H1 (cell line): ENCODE results near the gene WIPF3. TPM values are rescaled to one million over a fixed set of nuclear protein-coding genes. Genes with fewer than 3 reads are reported as not detected.

Source experiments
- CTCF ChIA-PET: fragments of 300-600 bp; sonication (Branson Sonifier 250); formaldehyde crosslinking; loops from one replicate; lab custom pipeline; 2021; ENCODE audit not compliant: partially characterized antibody; lab: Charles Lee
- POLR2A ChIA-PET: fragments of 300-600 bp; sonication (Branson Sonifier 250); formaldehyde crosslinking; loops from one replicate; lab custom pipeline; 2021; ENCODE audit warnings: inconsistent platforms; ENCODE audit not compliant: partially characterized antibody; lab: Charles Lee
- DNase-seq, 2 experiments: peaks; one replicate each; pipeline versions ENCODE4 v3.0.0 to v3.0.0-alpha.2; 2010 to 2022; ENCODE audit warnings: low spot score in 2 of 2, low read depth in 1 of 2, mixed read lengths in 1 of 2
- FAIRE-seq: peaks from 2 replicates; lab custom pipeline; 2011; peaks lifted over from hg19 to GRCh38; lab: Jason Lieb, UNC
- H2AFZ ChIP-seq: 2 replicates; pipeline ENCODE4 v1.8.1; 2012; ENCODE audit warnings: low read length, inconsistent platforms
- H2AK5ac ChIP-seq: 2 replicates; pipeline ENCODE4 v1.6.1; 2013; ENCODE audit warnings: low read depth, low read length
- H2BK120ac ChIP-seq: replicated peaks from 2 replicates; pipeline ENCODE3; 2013; ENCODE audit warnings: low read depth, low read length, inconsistent platforms
- H2BK12ac ChIP-seq: 2 replicates; pipeline ENCODE4 v1.6.1; 2013; ENCODE audit warnings: low read depth, low read length
- H2BK15ac ChIP-seq: 2 replicates; pipeline ENCODE4 v1.6.1; 2013; ENCODE audit warnings: low read length
- H2BK20ac ChIP-seq: 2 replicates; pipeline ENCODE4 v1.6.1; 2013; ENCODE audit warnings: low read length
- H2BK5ac ChIP-seq: 2 replicates; pipeline ENCODE4 v1.6.1; 2013; ENCODE audit warnings: low read depth, low read length
- H3K14ac ChIP-seq: 2 replicates; pipeline ENCODE4 v1.6.1; 2013; ENCODE audit warnings: inconsistent platforms; ENCODE audit not compliant: insufficient read length
- H3K18ac ChIP-seq: 2 replicates; pipeline ENCODE4 v1.6.1; 2013; ENCODE audit warnings: low read length; ENCODE audit errors: extremely low read depth
- H3K23ac ChIP-seq: 2 replicates; pipeline ENCODE4 v1.6.1; 2013; ENCODE audit warnings: inconsistent platforms; ENCODE audit not compliant: insufficient read length
- H3K23me2 ChIP-seq: 2 replicates; pipeline ENCODE4 v1.6.1; 2013; ENCODE audit warnings: low read depth, low read length
- H3K27ac ChIP-seq: 2 replicates; pipeline ENCODE4 v1.6.1; 2011; ENCODE audit warnings: low read depth, low read length, inconsistent platforms
- H3K27me3 ChIP-seq, 4 experiments: replicated peaks in 1 of 4; 1 replicate in 1 of 4; 2 replicates in 3 of 4; pipeline versions ENCODE4 v1.6.1 to v1.8.1; 2011 to 2013; ENCODE audit warnings: low read length in 3 of 4, mild to moderate bottlenecking in 3 of 4, inconsistent platforms in 2 of 4, mixed read lengths in 2 of 4, moderate library complexity in 1 of 4; ENCODE audit not compliant: control insufficient read depth in 3 of 4, insufficient read depth in 3 of 4; ENCODE audit errors: extremely low read depth in 1 of 4
- H3K36me3 ChIP-seq, 4 experiments: 2 replicates each; pipeline versions ENCODE4 v1.6.1 to v1.8.1; 2011 to 2013; ENCODE audit warnings: mild to moderate bottlenecking in 4 of 4, low read length in 3 of 4, moderate library complexity in 2 of 4, control low read depth in 1 of 4, inconsistent platforms in 1 of 4; ENCODE audit not compliant: insufficient read depth in 4 of 4, control insufficient read depth in 2 of 4
- H3K4ac ChIP-seq: replicated peaks from 2 replicates; pipeline ENCODE3; 2013; ENCODE audit warnings: low read length, low read depth, mixed read lengths, inconsistent platforms; ENCODE audit not compliant: insufficient read length
- H3K4me1 ChIP-seq, 4 experiments: replicated peaks in 1 of 4; 1 replicate in 1 of 4; 2 replicates in 3 of 4; pipeline versions ENCODE4 v1.6.1 to v1.8.1; 2011 to 2013; ENCODE audit warnings: low read length in 3 of 4, inconsistent platforms in 2 of 4, mixed read lengths in 1 of 4; ENCODE audit not compliant: insufficient read depth in 4 of 4, control insufficient read depth in 3 of 4
- H3K4me2 ChIP-seq, 2 experiments: 2 replicates each; pipeline versions ENCODE4 v1.6.1 to v1.8.1; 2011 to 2013; ENCODE audit warnings: low read depth in 2 of 2, low read length in 2 of 2, control low read depth in 1 of 2, inconsistent platforms in 1 of 2, mild to moderate bottlenecking in 1 of 2; ENCODE audit not compliant: insufficient read depth in 1 of 2
- H3K4me3 ChIP-seq, 4 experiments: fragments of 200-600, 300-600 bp in 1 of 4; sonication (generic), shearing (Covaris generic), sonication (Bioruptor Twin) in 1 of 4; 2 replicates each; pipeline versions ENCODE4 v1.5.1 to v1.8.1; 2011 to 2016; ENCODE audit warnings: low read length in 4 of 4, low read depth in 3 of 4, control low read depth in 2 of 4, inconsistent platforms in 2 of 4, mild to moderate bottlenecking in 2 of 4, mixed read lengths in 1 of 4, moderate library complexity in 1 of 4; ENCODE audit not compliant: insufficient read depth in 2 of 4; ENCODE audit errors: extremely low read depth in 1 of 4
- H3K56ac ChIP-seq: replicated peaks from 2 replicates; pipeline ENCODE3; 2013; ENCODE audit warnings: low read depth, mild to moderate bottlenecking, mixed read lengths, low read length, inconsistent platforms; ENCODE audit not compliant: insufficient read length
- H3K79me1 ChIP-seq: 2 replicates; pipeline ENCODE4 v1.6.1; 2013; ENCODE audit warnings: low read depth, low read length, control low read depth
- H3K79me2 ChIP-seq, 2 experiments: 2 replicates each; pipeline versions ENCODE4 v1.6.1 to v1.8.1; 2012 to 2013; ENCODE audit warnings: low read length in 2 of 2, mild to moderate bottlenecking in 2 of 2, inconsistent platforms in 1 of 2; ENCODE audit not compliant: insufficient read depth in 2 of 2, control insufficient read depth in 1 of 2
- H3K9ac ChIP-seq, 4 experiments: replicated peaks in 1 of 4; 1 replicate in 1 of 4; 2 replicates in 3 of 4; pipeline versions ENCODE4 v1.6.1 to v1.8.1; 2011 to 2013; ENCODE audit warnings: low read depth in 3 of 4, low read length in 3 of 4, control low read depth in 2 of 4, mild to moderate bottlenecking in 2 of 4, moderate library complexity in 2 of 4, inconsistent platforms in 1 of 4; ENCODE audit errors: extremely low read depth in 1 of 4
- H3K9me3 ChIP-seq, 2 experiments: 2 replicates each; pipeline versions ENCODE4 v1.6.1 to v1.8.1; 2012 to 2013; ENCODE audit warnings: mild to moderate bottlenecking in 2 of 2, moderate library complexity in 2 of 2, control low read depth in 1 of 2, inconsistent platforms in 1 of 2, low read depth in 1 of 2, low read length in 1 of 2, mixed read lengths in 1 of 2; ENCODE audit not compliant: insufficient read depth in 2 of 2
- H4K20me1 ChIP-seq, 2 experiments: replicated peaks in 1 of 2; 2 replicates each; pipeline versions ENCODE3 to v1.8.1; 2011 to 2013; ENCODE audit warnings: inconsistent platforms in 2 of 2, low read length in 2 of 2, mild to moderate bottlenecking in 1 of 2; ENCODE audit not compliant: insufficient read depth in 2 of 2, control insufficient read depth in 1 of 2
- H4K5ac ChIP-seq: 2 replicates; pipeline ENCODE4 v1.6.1; 2013; ENCODE audit warnings: low read length, low read depth, mixed read lengths, inconsistent platforms; ENCODE audit not compliant: insufficient read length
- H4K8ac ChIP-seq: 2 replicates; pipeline ENCODE4 v1.8.0; 2013; ENCODE audit warnings: mild to moderate bottlenecking, moderate library complexity, low read length, inconsistent platforms; ENCODE audit not compliant: insufficient read depth; ENCODE audit errors: extremely low read depth
- H4K91ac ChIP-seq: replicated peaks from 2 replicates; pipeline ENCODE3; 2013; ENCODE audit warnings: low read length, mixed read lengths, inconsistent platforms; ENCODE audit not compliant: insufficient read length
- ATF2 ChIP-seq: IDR thresholded peaks from 2 replicates; pipeline ENCODE4 v1.6.1; 2012; ENCODE audit warnings: low read length, inconsistent platforms
- BRCA1 ChIP-seq: IDR thresholded peaks from 2 replicates; pipeline ENCODE4 v1.6.1; 2012; ENCODE audit warnings: low read depth, low read length, improper control_type of control experiment
- CEBPB ChIP-seq: IDR thresholded peaks from 2 replicates; pipeline ENCODE4 v1.6.1; 2012; ENCODE audit warnings: low read depth, low read length
- GTF2F1 ChIP-seq: IDR thresholded peaks from 2 replicates; pipeline ENCODE4 v1.6.1; 2012; ENCODE audit warnings: low read depth, low read length, improper control_type of control experiment, borderline replicate concordance
- HDAC2 ChIP-seq, 2 experiments: fragments of 300-600 bp in 1 of 2; sonication (generic) in 1 of 2; IDR thresholded peaks; 2 replicates each; pipeline ENCODE4 v1.6.1; 2011 to 2012; ENCODE audit warnings: low read depth in 2 of 2, low read length in 2 of 2, mild to moderate bottlenecking in 2 of 2, moderate library complexity in 2 of 2, borderline replicate concordance in 1 of 2, inconsistent platforms in 1 of 2
- HDAC6 ChIP-seq: IDR thresholded peaks from one replicate; pipeline ENCODE4 v1.7.1; 2012; ENCODE audit warnings: low read depth, mild to moderate bottlenecking, inconsistent platforms, low read length, moderate library complexity
- JUN ChIP-seq: IDR thresholded peaks from 2 replicates; pipeline ENCODE4 v1.6.1; 2011; ENCODE audit warnings: low read depth, mild to moderate bottlenecking, improper control_type of control experiment, low read length
- KDM1A ChIP-seq: fragments of 200-600, 300-600 bp; sonication (generic); IDR thresholded peaks from 2 replicates; pipeline ENCODE4 v1.7.1; 2016; ENCODE audit warnings: mild to moderate bottlenecking, low read length, borderline replicate concordance
- KDM4A ChIP-seq: IDR thresholded peaks from one replicate; pipeline ENCODE4 v1.7.1; 2012; ENCODE audit warnings: low read depth, mild to moderate bottlenecking, moderate library complexity, low read length, inconsistent platforms; ENCODE audit not compliant: severe bottlenecking
- KDM5A ChIP-seq: fragments of 200-600 bp; IDR thresholded peaks from 2 replicates; pipeline ENCODE4 v1.7.1; 2012; ENCODE audit warnings: mild to moderate bottlenecking, low read length, inconsistent platforms, mixed read lengths
- SP2 ChIP-seq: IDR thresholded peaks from 2 replicates; pipeline ENCODE4 v1.6.1; 2012; ENCODE audit warnings: mild to moderate bottlenecking, low read length, inconsistent platforms
- SP4 ChIP-seq: IDR thresholded peaks from 2 replicates; pipeline ENCODE4 v1.6.1; 2012; ENCODE audit warnings: low read length, inconsistent platforms
- TAF1 ChIP-seq: IDR thresholded peaks from 2 replicates; pipeline ENCODE4 v1.6.1; 2011; ENCODE audit warnings: mild to moderate bottlenecking, low read depth, low read length
- WGBS, 2 experiments: shearing (Covaris generic) in 1 of 2; methylation state at CpG; one replicate each; pipeline versions ENCODE4 v1.1.6 to v1.1.7; 2013 to 2015; ENCODE audit warnings: low lambda C conversion rate in 2 of 2, mixed read lengths in 2 of 2, inconsistent platforms in 1 of 2, low coverage in 1 of 2, missing lambda C conversion rate in 1 of 2; ENCODE audit not compliant: insufficient replicate concordance in 2 of 2, insufficient coverage in 1 of 2, insufficient read length in 1 of 2; ENCODE audit errors: extremely low coverage in 1 of 2, missing lambda C conversion rate in 1 of 2; 5-methylcytosine and 5-hydroxymethylcytosine counted together
- polyA plus RNA-seq, 7 experiments: library from polyadenylated mRNA; depleted of rRNA in 3 of 7; stranded (reverse) in 5 of 7; unstranded in 2 of 7; fragments of >200 nt in 5 of 7; fragments of 200-250 nt in 2 of 7; gene quantifications; 1 replicate in 5 of 7; 2 replicates in 1 of 7; 4 replicates in 1 of 7; pipeline versions ENCODE4 v1.2.1 to v1.2.3, GENCODE V29; 2011 to 2013; ENCODE audit warnings: missing spikeins in 2 of 7, mixed read lengths in 2 of 7
- total RNA-seq: library from RNA; stranded (reverse); fragmentation: NEBNext Ultra II Directional; extraction: Animal tissue kit (Norgen Biotek cat#: 25700); gene quantifications from 2 replicates; pipeline ENCODE4 v1.2.1, GENCODE V29; 2021

Gene WIPF3
- total and polyA plus RNA-seq, 2 of the 8 experiments (the other 6 are each of a cell fraction or from before 2014, with no cell fraction given): 5.0 to 12.1 TPM

GRCh38 chr7:29877196-29877595, 70.9 kb downstream of the WIPF3 start:
- no peak overlapping the region for H2BK12ac ChIP-seq
- peaks cover 0 to 4% (median under 1%) of the 10 kb centered on the region in 4 experiments; a peak in 5 of 7 replicates for H3K4me1 ChIP-seq
- no peak overlapping the region for H3K4ac ChIP-seq
- no peak for DNase-seq
- 89% methylated on average over 3 of the region's 3 CpGs; no CpG with 5 or more reads in 1 of the 2 experiments for whole genome bisulfite sequencing, 2 experiments
- TF ChIP-seq JUN: no peak
- TF ChIP-seq KDM1A: no peak
- TF ChIP-seq HDAC6: no peak
- TF ChIP-seq HDAC2 (IDR thresholded peaks at IDR 0.05; ENCODE audit: borderline replicate concordance in 1 of 2, low read depth in 2 of 2, low read length in 2 of 2): no peak
- TF ChIP-seq KDM4A: no peak
- TF ChIP-seq CEBPB: no peak
- TF ChIP-seq GTF2F1: no peak
- no peak for TF ChIP-seq ATF2
- no peak for TF ChIP-seq BRCA1
- TF ChIP-seq SP2: no peak
- no peak for TF ChIP-seq TAF1
- TF ChIP-seq SP4: no peak
- TF ChIP-seq KDM5A: no peak
- TF ChIP-seq, all 59 proteins: peak for 0
- no peaks in the 10 kb centered on the region for H3K23me2 ChIP-seq
- H3K14ac ChIP-seq: no peak overlapping the region
- ChIA-PET POLR2A (no interaction called here), CTCF (no interaction called here)
- FAIRE-seq: no peak
- H3K79me2 ChIP-seq: no peaks in the 10 kb centered on the region
- no peaks in the 10 kb centered on the region for H3K9me3 ChIP-seq
- H4K91ac ChIP-seq: no peak overlapping the region
- no peaks in the 10 kb centered on the region for H4K20me1 ChIP-seq
- no peak overlapping the region for H2AFZ ChIP-seq
- no peaks in the 10 kb centered on the region for H3K36me3 ChIP-seq
- no peaks in the 10 kb centered on the region for H3K79me1 ChIP-seq
- H3K27me3 ChIP-seq: no peaks in the 10 kb centered on the region
- no peak overlapping the region for H3K4me3 ChIP-seq
- H3K4me2 ChIP-seq: no peak overlapping the region
- no peak overlapping the region for H4K5ac ChIP-seq
- no peak overlapping the region for H2AK5ac ChIP-seq
- no peak overlapping the region for H2BK20ac ChIP-seq
- no peak overlapping the region for H3K23ac ChIP-seq
- no peak overlapping the region for H2BK5ac ChIP-seq
- no peak overlapping the region for H2BK15ac ChIP-seq
- H4K8ac ChIP-seq: no peak overlapping the region
- H3K18ac ChIP-seq: no peak overlapping the region
- no peak overlapping the region for H3K56ac ChIP-seq
- no peak overlapping the region for H2BK120ac ChIP-seq
- no peak overlapping the region for H3K27ac ChIP-seq
- H3K9ac ChIP-seq: no peak overlapping the region
